Caco-2 (cell line): ENCODE data around the gene SLIT3. TPM values are rescaled to one million over a fixed set of nuclear protein-coding genes. Genes with fewer than 3 reads are reported as not detected.

ENCODE experiments used
- BruUV-seq: library from RNA; stranded (reverse); fragments of 400-500 nt; replicated peaks from 2 replicates; lab custom pipeline; 2021; lab: Mats Ljungman, UMichigan
- CTCF ChIA-PET: fragments of 300-600 bp; sonication (Branson Sonifier 250); formaldehyde crosslinking; loops from one replicate; lab custom pipeline; 2022; ENCODE audit warnings: antibody characterized with exemption; lab: Charles Lee
- POLR2A ChIA-PET: fragments of 300-600 bp; sonication (Branson Sonifier 250); formaldehyde crosslinking; loops from one replicate; lab custom pipeline; 2022; ENCODE audit warnings: antibody characterized with exemption; lab: Charles Lee
- DNase-seq, 2 experiments: peaks; one replicate each; pipeline versions ENCODE4 v3.0.0 to v3.0.0-alpha.2; 2020 to 2022
- H3K27me3 ChIP-seq: replicated peaks from 2 replicates; pipeline ENCODE4 v1.6.0; 2011; ENCODE audit warnings: low read length; ENCODE audit not compliant: control insufficient read depth, insufficient read depth
- H3K36me3 ChIP-seq: 2 replicates; pipeline ENCODE4 v1.5.1; 2011; ENCODE audit warnings: low read length; ENCODE audit not compliant: control insufficient read depth, insufficient read depth
- H3K4me1 ChIP-seq: fragments of 250-450 bp; sonication (Bioruptor Pico); 2 replicates; pipeline ENCODE4 v1.5.1; 2020; ENCODE audit warnings: mild to moderate bottlenecking
- H3K4me3 ChIP-seq: 2 replicates; pipeline ENCODE4 v1.5.1; 2011; ENCODE audit warnings: low read depth, mild to moderate bottlenecking, control low read depth, low read length
- H3K9me3 ChIP-seq: fragments of 250-450 bp; sonication (Bioruptor Pico); 2 replicates; pipeline ENCODE4 v1.5.1; 2020; ENCODE audit warnings: mild to moderate bottlenecking, moderate library complexity
- H3K27ac Mint-ChIP-seq: one replicate; pipeline ENCODE4 v1.8.0; 2022; ENCODE audit warnings: mixed read lengths; ENCODE audit not compliant: unreplicated experiment
- H3K27me3 Mint-ChIP-seq: one replicate; pipeline ENCODE4 v1.8.0; 2022; ENCODE audit warnings: mixed read lengths; ENCODE audit not compliant: insufficient read depth, unreplicated experiment
- H3K36me3 Mint-ChIP-seq: one replicate; pipeline ENCODE4 v1.8.0; 2022; ENCODE audit warnings: mild to moderate bottlenecking, mixed read lengths; ENCODE audit not compliant: insufficient read depth, unreplicated experiment
- H3K4me1 Mint-ChIP-seq: one replicate; pipeline ENCODE4 v1.8.0; 2022; ENCODE audit warnings: low read depth, mixed read lengths; ENCODE audit not compliant: unreplicated experiment
- H3K4me3 Mint-ChIP-seq: one replicate; pipeline ENCODE4 v1.8.0; 2022; ENCODE audit warnings: mild to moderate bottlenecking, moderate library complexity, mixed read lengths; ENCODE audit not compliant: unreplicated experiment
- H3K9me3 Mint-ChIP-seq: one replicate; pipeline ENCODE4 v1.8.0; 2022; ENCODE audit warnings: mixed read lengths; ENCODE audit not compliant: unreplicated experiment
- CTCF ChIP-seq, 2 experiments: fragments of 200-600 bp in 1 of 2; IDR thresholded peaks; 1 replicate in 1 of 2; 2 replicates in 1 of 2; pipeline versions ENCODE4 v1.5.1 to v1.8.0; 2011 to 2022; ENCODE audit warnings: antibody characterized with exemption in 1 of 2, control low read depth in 1 of 2, inconsistent platforms in 1 of 2, low read depth in 1 of 2, low read length in 1 of 2, mild to moderate bottlenecking in 1 of 2, moderate library complexity in 1 of 2; ENCODE audit not compliant: insufficient read depth in 1 of 2, severe bottlenecking in 1 of 2, unreplicated experiment in 1 of 2
- intact Hi-C: fragments of 100-400 bp; cut with micrococcal nuclease; formaldehyde crosslinking; loops from one replicate; pipeline ENCODE4 v1.10.0; 2022; ENCODE audit not compliant: unreplicated experiment
- total RNA-seq: library from RNA; stranded (reverse); gene quantifications from 2 replicates; pipeline ENCODE4 v1.2.3, GENCODE V29; 2022

The SLIT3 gene
- total RNA-seq, 1 experiment from 2014 or later: 2.1 TPM

GRCh38 chr5:169195601-169196000, 105.3 kb downstream of the SLIT3 start:
- H3K27ac Mint-ChIP-seq: no peak overlapping the region
- no peak overlapping the region for H3K4me3 Mint-ChIP-seq
- H3K27me3 Mint-ChIP-seq: no peaks in the 10 kb centered on the region
- no peak for DNase-seq
- TF ChIP-seq CTCF (IDR thresholded peaks at IDR 0.05; ENCODE audit: insufficient read depth in 1 of 2, low read depth in 1 of 2, low read length in 1 of 2, severe bottlenecking in 1 of 2, unreplicated experiment in 1 of 2): no peak
- no peaks in the 10 kb centered on the region for H3K9me3 Mint-ChIP-seq
- Histone ChIP-seq H3K36me3 (no peaks in the 10 kb centered on the region), H3K27me3 (no peaks in the 10 kb centered on the region), H3K9me3 (no peaks in the 10 kb centered on the region), H3K4me3 (no peak overlapping the region), H3K4me1 (no peaks in the 10 kb centered on the region)
- BruUV-seq: no TSS peak
- POLR2A ChIA-PET: no interaction called here
- intact Hi-C loops: no loop called here
- CTCF ChIA-PET: no interaction called here
- no peaks in the 10 kb centered on the region for H3K4me1 Mint-ChIP-seq
- H3K36me3 Mint-ChIP-seq: no peaks in the 10 kb centered on the region

- no TSS peak for BruUV-seq
- no peak for DNase-seq
Observed at GRCh38 chr5:169192536-169192935, 108.4 kb downstream of the SLIT3 start.

GRCh38 chr5:169190849-169191248, 110.1 kb downstream of the SLIT3 start:
- no peaks in the 10 kb centered on the region for H3K9me3 ChIP-seq
- no peaks in the 10 kb centered on the region for H3K27me3 ChIP-seq
- peaks cover 2% of the 10 kb centered on the region; the same call in 1 of the 2 replicates for H3K4me1 ChIP-seq
- Mint-ChIP-seq H3K4me1 (peaks cover under 1% of the 10 kb centered on the region), H3K36me3 (no peaks in the 10 kb centered on the region), H3K9me3 (no peaks in the 10 kb centered on the region), H3K27me3 (no peaks in the 10 kb centered on the region), H3K4me3 (no peak overlapping the region), H3K27ac (no peak overlapping the region)
- no peak for DNase-seq
- CTCF ChIA-PET: no interaction called here
- intact Hi-C loops: no loop called here
- H3K4me3 ChIP-seq: no peak overlapping the region
- POLR2A ChIA-PET: no interaction called here
- TF ChIP-seq CTCF (IDR thresholded peaks at IDR 0.05; ENCODE audit: insufficient read depth in 1 of 2, low read depth in 1 of 2, low read length in 1 of 2, severe bottlenecking in 1 of 2, unreplicated experiment in 1 of 2): no peak
- no peaks in the 10 kb centered on the region for H3K36me3 ChIP-seq
- no TSS peak for BruUV-seq

More at GRCh38 chr5:169192536-169192935, 108.4 kb downstream of the SLIT3 start:
- H3K27ac Mint-ChIP-seq: no peak overlapping the region
- H3K4me3 ChIP-seq: no peak overlapping the region
- ChIA-PET POLR2A (no interaction called here), CTCF (no interaction called here)
- H3K4me1 Mint-ChIP-seq: no peaks in the 10 kb centered on the region
- H3K27me3 ChIP-seq: no peaks in the 10 kb centered on the region
- no peak overlapping the region for H3K4me3 Mint-ChIP-seq
- H3K9me3 Mint-ChIP-seq: no peaks in the 10 kb centered on the region
- H3K36me3 Mint-ChIP-seq: no peaks in the 10 kb centered on the region
- no peaks in the 10 kb centered on the region for H3K9me3 ChIP-seq
- H3K27me3 Mint-ChIP-seq: no peaks in the 10 kb centered on the region
- no peaks in the 10 kb centered on the region for H3K4me1 ChIP-seq
- TF ChIP-seq CTCF (IDR thresholded peaks at IDR 0.05; ENCODE audit: insufficient read depth in 1 of 2, low read depth in 1 of 2, low read length in 1 of 2, severe bottlenecking in 1 of 2, unreplicated experiment in 1 of 2): no peak
- no peaks in the 10 kb centered on the region for H3K36me3 ChIP-seq
- intact Hi-C loops: no loop called here
